GM19035 (cell line): ENCODE measurements around the gene CDT1.
"Not testable (repeated sequence)": the region's sequence is repeated elsewhere in the genome, so short reads cannot be mapped to it uniquely, and the experiment has no call there.

Experiments used
- ATAC-seq: cut with Tn5 transposase; IDR thresholded peaks from one replicate; pipeline ENCODE4 v1.9.1; 2021; ENCODE audit not compliant: unreplicated experiment

Gene CDT1

GRCh38 chr16:88768071-88768783 is 35.4 kb upstream of the CDT1 start:
- ATAC-seq: no peak

DNA sequence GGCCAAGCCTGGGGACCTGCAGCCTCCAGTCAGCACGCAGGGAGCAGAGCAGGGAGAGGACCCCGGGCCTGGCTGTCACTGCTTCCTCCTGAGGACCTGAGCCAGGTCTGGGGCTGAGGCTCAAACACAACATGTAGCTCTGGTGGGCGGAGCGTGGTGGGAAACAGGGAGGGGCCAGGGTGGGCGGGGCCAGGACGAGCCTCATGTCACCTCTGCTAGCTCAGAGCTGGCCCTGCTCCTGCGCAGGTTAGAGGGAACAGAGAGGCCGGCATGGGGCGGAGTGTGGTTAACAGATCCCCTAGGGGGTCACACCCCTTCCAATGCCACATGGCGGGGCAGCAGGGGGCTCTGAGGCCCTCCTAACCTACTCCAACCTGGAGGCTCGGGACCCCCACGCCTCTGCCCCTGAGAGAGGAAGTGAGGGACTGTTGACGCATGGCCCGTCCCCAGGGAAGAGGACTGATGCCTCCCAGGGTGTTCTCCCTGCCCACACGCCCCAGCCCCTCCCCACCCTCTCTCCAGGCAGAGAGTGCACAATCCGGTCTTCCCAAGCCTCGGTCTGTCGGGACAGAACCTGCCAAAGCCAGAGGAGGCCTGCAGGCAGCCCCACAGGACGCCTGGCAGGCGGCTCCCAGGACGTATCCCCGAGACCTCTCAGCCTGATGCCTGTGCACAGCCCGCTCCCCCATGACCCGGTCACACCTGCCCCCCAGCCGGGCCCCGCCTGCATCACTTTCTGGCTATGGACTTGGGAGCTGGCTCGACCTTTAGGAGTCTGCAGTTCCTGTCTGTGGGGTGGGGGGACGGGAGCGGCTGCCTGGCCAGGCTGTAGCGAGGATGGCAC is 33.8 kb upstream of the CDT1 start:
- no peak for ATAC-seq

DNA sequence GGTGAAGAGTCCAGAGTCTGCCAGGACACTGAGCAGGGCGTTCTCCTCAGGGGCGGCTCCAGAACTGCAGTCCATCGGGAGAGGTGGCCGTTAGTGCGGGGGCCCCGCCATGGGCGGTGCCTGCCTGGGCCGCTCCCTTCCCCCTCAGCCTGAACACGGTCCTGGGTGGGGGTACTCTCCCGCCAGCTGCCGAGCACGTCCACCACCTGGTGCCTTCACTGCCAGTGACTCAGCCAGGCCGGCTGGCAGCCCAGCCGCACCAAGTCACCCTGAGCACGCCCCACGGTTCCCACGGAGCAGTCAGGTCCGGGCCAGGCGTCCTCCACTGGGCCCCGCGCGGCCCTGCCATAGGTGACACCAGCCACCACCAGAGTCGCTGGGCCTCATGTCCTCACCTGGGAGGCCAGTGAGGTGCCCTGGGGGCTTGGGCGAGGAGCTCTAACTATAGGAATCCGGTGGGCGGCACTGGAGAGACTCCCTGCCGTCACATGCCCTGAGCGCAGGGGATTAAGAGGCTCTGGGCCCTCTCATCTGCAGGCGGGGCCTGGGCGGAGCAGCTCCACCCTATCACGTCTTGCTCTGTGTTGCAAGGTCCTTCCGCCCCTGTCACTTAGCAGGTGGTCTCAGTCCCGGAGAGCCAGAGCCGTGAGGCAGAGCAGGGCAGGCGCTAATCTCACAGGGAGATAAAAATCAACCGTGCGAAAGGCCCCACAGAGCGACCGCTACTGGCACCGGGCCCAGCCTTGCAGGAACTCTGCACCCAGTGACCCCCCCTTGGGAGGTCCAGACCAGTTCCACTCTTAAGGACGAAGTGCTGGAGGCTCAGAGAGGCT is 32.9 kb upstream of the CDT1 start:
- no peak for ATAC-seq

- no peak for ATAC-seq
Measured at GRCh38 chr16:88771294-88771772, 32.3 kb upstream of the CDT1 start.

GRCh38 chr16:88771781-88772180 is 31.8 kb upstream of the CDT1 start:
- ATAC-seq: not testable (repeated sequence)

GRCh38 chr16:88772871-88773811 is 30.4 kb upstream of the CDT1 start:
- ATAC-seq: no peak

DNA sequence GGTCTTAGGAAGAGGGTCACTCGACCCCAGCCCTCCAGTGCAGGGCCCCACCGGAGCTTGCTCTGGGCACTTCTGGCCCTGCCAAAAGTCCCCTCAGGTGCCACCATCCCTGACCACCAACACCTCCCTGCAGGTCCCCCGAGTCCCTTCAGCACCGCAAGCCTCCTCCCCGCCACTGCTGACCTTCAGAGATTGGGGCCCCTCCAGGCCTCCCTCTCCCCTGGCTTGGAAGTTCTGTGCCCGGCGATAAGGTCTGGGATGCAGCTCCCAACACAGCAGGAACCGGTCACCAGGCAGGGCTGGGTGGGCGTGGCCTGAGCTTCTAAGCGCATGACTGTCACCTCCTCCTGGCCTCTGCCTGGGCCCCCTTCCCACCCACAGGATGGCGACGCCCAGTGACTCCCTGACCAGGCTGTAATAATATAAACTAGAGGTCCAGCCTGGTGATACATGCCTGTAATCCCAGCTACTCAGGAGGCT is 29.7 kb upstream of the CDT1 start:
- ATAC-seq: no peak

DNA sequence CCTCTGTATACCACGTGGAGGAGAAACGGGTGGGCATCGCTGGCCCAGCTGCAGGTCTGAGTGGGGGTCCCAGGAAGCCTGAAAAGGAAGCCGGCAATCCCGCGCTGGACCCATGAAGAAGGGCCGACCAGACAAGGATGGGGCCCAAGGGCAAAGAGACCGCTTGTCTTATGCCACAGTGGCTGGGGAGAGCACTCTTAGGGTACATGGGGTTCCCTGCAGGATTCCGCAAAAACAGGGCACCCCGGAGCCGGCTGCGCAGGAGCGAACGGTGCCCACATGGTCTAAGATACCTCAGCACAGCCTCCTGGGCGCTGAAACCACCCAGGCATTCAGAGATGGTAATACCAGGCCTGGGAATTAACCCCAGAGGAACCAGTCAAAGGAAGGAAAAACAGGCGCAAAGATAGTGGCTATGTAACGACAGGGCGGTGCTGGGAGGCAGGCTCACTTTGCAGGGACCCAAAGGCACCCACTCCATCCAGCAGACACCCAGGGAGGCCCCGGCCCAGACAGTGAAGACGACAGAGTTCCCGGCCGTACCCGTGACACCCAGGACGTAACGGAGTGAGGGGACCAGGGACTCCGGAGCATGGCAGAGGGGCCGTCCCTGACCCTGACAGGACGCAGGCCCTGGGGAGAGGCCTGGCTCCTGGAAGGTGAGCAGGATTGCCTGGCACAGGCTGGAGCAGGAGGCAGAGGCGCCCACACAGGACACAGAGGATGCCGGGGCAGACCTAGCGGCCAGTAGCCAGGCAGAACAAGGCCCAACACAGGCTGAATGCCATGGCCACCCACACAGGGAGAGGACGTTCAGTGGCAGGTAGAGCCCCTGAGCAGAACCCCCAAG is 28.8 kb upstream of the CDT1 start:
- ATAC-seq: no peak

DNA sequence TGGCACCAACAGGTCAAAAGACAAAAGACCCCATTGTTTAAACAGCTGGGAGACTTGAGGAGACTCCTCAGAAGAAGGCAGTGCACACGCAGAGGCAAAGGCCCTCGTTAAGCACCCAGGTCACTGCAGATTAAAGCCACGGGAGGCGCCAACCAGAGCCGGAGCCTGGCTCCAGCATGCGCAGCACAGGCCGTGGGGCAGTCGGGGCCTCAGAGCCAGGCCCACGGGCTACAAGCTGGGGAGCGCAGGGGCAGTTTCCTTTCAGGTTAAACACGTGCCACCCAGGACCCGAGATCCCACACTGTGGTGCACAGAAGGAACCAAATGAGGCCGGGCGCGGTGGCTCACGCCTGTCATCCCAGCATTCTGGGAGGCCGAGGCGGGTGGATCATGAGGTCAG is 27.8 kb upstream of the CDT1 start:
- ATAC-seq: no peak

DNA sequence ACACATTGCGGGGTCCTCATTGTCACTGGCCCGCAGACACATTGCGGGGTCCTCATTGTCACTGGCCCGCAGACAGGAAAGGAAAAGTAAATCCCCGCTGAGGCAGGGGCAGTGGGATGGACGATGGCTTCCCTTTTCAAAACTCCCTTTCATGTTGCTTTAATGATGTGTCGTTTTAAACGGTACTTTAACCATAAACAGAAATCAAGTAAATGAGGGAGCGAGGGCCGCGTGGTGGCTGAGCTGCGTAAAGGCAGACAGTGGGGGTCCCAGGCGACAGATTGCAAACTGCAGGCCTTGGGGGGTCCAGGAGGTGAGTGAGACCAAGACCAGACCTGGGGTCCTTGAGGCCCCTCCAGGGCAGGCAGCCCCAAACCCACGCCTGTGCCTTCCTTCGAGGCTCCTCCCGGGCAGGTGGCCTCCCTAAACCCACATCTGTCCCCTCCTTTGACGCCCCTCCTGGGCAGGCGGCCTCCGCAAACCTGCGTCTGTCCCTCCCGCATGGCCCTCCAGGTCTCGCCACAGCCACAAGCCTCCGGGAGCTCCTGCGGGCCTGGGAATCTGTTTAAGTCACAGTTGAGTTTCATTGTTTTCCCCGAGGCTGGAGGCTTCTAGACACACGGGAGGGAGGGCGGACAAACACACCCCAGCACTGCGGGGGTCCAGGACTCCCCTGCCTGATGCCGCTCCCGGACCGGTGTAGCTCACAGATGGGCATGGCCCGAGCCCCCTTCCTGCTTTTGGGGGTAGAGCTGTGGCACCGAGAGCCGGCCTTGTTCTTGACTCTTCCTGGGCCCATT is 25.9 kb upstream of the CDT1 start:
- no peak for ATAC-seq

DNA sequence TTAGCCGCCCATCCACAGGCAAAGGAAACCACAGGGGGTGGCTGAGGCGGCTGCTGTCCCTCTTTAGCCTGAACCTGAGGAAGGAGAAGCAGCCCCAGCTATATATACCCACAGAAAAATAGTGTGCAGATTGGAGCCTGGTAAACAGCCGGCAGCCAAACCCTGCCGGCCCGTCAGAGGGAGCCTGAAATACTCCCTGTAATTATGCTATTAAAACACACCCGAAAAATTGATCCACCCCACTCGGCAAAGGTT is 25.4 kb upstream of the CDT1 start:
- no peak for ATAC-seq

GRCh38 chr16:88778541-88779065 is 25.0 kb upstream of the CDT1 start:
- no peak for ATAC-seq

GRCh38 chr16:88779406-88780141 is 24.0 kb upstream of the CDT1 start:
- ATAC-seq: no peak

- ATAC-seq: no peak
Measured at GRCh38 chr16:88780142-88781062, 23.2 kb upstream of the CDT1 start.

DNA sequence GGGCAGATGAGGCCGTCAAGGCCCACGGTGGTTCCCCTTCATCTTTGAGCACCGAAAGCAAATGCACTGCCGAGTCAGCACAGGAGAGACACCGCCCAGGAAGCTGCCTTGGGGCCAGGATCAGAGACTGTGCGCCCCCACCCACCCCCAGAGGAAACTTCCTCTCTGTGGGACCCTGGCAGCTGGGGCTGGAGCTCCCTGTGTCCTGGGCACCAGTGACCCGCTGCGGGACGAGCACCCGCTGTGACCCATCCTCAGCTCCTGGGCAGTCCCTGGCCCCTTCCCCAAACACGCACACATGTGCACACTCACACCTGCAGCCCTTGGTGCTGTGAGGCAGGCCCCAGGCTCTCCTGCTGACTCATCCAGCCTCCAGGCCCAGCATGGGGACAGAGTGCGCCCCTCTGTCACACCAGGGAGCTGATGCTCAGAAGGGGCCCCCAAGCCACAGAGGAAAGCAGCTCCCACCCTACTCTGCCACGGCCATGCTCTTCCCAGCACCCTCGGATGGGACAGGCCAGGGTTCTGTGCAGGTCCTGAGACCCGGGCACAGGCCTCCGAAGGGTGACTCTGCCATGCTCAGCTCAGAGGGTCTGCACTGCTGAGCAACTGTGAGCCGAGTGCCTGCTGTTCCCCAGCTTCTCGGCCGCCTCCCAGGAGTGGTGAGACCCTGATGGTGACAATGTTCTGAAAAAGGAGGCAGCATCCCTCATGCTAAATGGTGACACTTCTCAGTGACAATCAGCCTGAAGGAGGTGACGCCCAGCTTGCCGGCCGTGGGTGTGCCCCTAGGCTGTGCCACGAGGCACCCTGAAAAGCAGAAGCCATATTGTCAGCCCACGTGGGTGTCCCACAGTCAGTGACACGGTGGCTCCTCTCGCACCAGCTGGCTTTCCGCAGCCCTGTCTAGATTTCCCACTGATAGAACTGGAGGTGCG is 22.2 kb upstream of the CDT1 start:
- ATAC-seq: no peak
